Tibial nerve (tissue), 4 donors: ENCODE data around the gene STX18. TPM values are rescaled to one million over a fixed set of nuclear protein-coding genes. Genes with fewer than 3 reads are reported as not detected.

Experiments
- DNase-seq, 2 donors: peaks; one replicate each; pipeline ENCODE4 v3.0.0-alpha.2; 2019; ENCODE audit warnings: low spot score in 2 of 2
- H3K27ac ChIP-seq, 4 donors: fragments of 200-600 bp; sonication (generic) in 3 of 4; one replicate each; pipeline ENCODE4 v1.5.1; 2017 to 2019; ENCODE audit warnings: mild to moderate bottlenecking in 1 of 4
- H3K27me3 ChIP-seq, 2 donors: fragments of 200-600 bp; sonication (generic) in 1 of 2; one replicate each; pipeline versions ENCODE4 v1.5.1 to v1.6.0; 2017 to 2019
- H3K36me3 ChIP-seq, 3 donors: fragments of 200-600 bp; sonication (generic); one replicate each; pipeline ENCODE4 v1.5.1; 2018 to 2019
- H3K4me1 ChIP-seq, 4 donors: fragments of 200-600 bp; sonication (generic) in 3 of 4; one replicate each; pipeline ENCODE4 v1.5.1; 2017 to 2019
- H3K4me3 ChIP-seq, 4 donors: fragments of 200-600 bp; sonication (generic) in 3 of 4; one replicate each; pipeline ENCODE4 v1.5.1; 2017 to 2019; ENCODE audit warnings: mild to moderate bottlenecking in 1 of 4, moderate library complexity in 1 of 4
- H3K9me3 ChIP-seq, 4 donors: fragments of 200-600 bp; sonication (generic) in 3 of 4; one replicate each; pipeline ENCODE4 v1.5.1; 2017 to 2019
- EP300 ChIP-seq, 2 donors: sonication (generic); formaldehyde crosslinking; IDR thresholded peaks; one replicate each; pipeline ENCODE4 v1.6.1; 2017; ENCODE audit warnings: antibody characterized with exemption in 2 of 2, mild to moderate bottlenecking in 1 of 2
- POLR2A ChIP-seq, 2 donors: fragments of 450-650 bp; IDR thresholded peaks; one replicate each; pipeline ENCODE4 v1.6.1; 2017; ENCODE audit warnings: antibody characterized with exemption in 2 of 2, mild to moderate bottlenecking in 2 of 2, moderate library complexity in 2 of 2
- WGBS, 2 donors: methylation state at CpG; one replicate each; pipeline ENCODE4 v1.1.5; 2018; 5-methylcytosine and 5-hydroxymethylcytosine counted together
- total RNA-seq, 4 donors: library from RNA; depleted of rRNA; stranded (reverse); fragments of >200 nt; gene quantifications; one replicate each; pipeline ENCODE4 v1.1.0, GENCODE V29; 2016
- TF ChIP-seq, protein P1 (sequence below), 5 experiments: fragments of 200-600 bp in 3 of 5; fragments of 450-650 bp in 2 of 5; sonication (generic) in 3 of 5; IDR thresholded peaks; one replicate each; pipeline ENCODE4 v1.5.1; 2016 to 2019; ENCODE audit warnings: antibody characterized with exemption in 5 of 5, mild to moderate bottlenecking in 3 of 5, moderate library complexity in 2 of 5

The STX18 gene
- total RNA-seq, 4 donors from 2014 or later = 16.5 to 37.5 (median 21.4) TPM

DNA sequence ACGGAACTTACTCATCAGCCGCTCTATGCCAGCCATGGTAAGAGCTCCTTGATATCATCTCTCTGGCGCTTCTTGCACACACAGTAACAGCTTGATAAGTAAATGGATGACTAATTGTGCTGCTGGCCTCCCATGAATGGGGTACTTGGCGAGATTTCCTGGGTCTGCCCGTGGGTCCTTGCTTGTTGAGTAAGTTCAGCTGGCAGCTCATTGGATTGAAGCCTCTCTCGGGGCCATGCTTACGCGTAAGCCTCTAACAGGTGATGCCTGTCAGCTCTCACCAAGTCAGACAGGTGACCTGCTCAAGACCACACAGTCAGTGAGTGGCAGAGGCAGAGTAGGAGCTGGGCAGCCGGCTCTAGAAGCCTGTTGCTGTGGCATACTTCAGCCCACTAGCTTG, 147.2 kb downstream of the STX18 start:
- Histone ChIP-seq H3K4me1 (peaks cover 0 to 5% (median 0%) of the 10 kb centered on the region in 4 donors), H3K4me3 (no peak overlapping the region), H3K36me3 (no peaks in the 10 kb centered on the region), H3K9me3 (peaks cover 0 to 6% (median 0%) of the 10 kb centered on the region in 4 donors), H3K27me3 (peaks cover 0 to 24% of the 10 kb centered on the region in 2 donors), H3K27ac (no peak overlapping the region)
- no peak for TF ChIP-seq EP300 (IDR thresholded peaks at IDR 0.05)
- TF ChIP-seq, protein P1, sequence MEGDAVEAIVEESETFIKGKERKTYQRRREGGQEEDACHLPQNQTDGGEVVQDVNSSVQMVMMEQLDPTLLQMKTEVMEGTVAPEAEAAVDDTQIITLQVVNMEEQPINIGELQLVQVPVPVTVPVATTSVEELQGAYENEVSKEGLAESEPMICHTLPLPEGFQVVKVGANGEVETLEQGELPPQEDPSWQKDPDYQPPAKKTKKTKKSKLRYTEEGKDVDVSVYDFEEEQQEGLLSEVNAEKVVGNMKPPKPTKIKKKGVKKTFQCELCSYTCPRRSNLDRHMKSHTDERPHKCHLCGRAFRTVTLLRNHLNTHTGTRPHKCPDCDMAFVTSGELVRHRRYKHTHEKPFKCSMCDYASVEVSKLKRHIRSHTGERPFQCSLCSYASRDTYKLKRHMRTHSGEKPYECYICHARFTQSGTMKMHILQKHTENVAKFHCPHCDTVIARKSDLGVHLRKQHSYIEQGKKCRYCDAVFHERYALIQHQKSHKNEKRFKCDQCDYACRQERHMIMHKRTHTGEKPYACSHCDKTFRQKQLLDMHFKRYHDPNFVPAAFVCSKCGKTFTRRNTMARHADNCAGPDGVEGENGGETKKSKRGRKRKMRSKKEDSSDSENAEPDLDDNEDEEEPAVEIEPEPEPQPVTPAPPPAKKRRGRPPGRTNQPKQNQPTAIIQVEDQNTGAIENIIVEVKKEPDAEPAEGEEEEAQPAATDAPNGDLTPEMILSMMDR (IDR thresholded peaks at IDR 0.05) = no peak
- no peak for TF ChIP-seq POLR2A (IDR thresholded peaks at IDR 0.05)
- DNase-seq = no peak
- WGBS, 2 donors = 56 to 67% methylated on average over 9 of the region's 9 CpGs

DNA sequence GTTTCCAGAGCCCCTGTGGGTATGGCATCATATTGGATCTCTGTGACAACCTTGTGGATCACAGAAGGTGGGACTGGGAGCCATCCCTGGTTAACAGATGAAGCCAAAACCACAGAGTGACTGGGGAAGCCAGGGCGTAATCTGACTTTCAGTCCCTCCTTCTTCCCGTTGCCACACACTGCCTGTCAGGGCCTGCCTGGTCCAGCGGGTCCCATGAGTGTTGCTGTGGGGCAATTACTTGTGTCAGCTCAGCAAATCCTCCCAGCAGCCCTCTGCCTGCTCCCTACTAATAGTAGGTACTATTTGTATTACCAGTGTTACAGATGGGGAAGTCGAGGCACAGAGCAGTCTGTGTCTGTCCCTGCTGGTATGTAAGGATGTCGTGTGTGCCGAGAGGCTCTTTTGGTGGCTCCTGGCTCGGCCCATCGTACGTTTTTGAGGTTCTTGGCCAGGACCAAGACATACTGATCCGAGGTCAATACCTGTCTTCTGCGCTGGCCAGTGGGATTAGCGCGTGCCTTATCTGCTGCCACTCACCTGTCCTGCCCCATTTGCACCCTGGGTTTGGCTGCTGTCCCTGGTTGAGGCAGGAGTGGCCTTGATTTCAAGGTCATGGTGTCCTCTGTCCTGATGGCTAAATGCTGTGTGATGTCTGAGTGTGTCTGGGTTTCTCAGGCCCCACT, 149.2 kb downstream of the STX18 start:
- no peak for DNase-seq
- no peaks in the 10 kb centered on the region for H3K9me3 ChIP-seq
- TF ChIP-seq POLR2A (IDR thresholded peaks at IDR 0.05) (no peak), EP300 (IDR thresholded peaks at IDR 0.05) (no peak)
- TF ChIP-seq, protein P1 (IDR thresholded peaks at IDR 0.05) = no peak
- no peak overlapping the region for H3K4me3 ChIP-seq
- H3K4me1 ChIP-seq = peaks cover 0 to 17% (median 3%) of the 10 kb centered on the region in 4 donors
- no peaks in the 10 kb centered on the region for H3K36me3 ChIP-seq
- H3K27ac ChIP-seq = no peak overlapping the region
- WGBS, 2 donors = 84 to 89% methylated on average over 13 of the region's 13 CpGs
- peaks cover 0 to 40% of the 10 kb centered on the region in 2 donors for H3K27me3 ChIP-seq

DNA sequence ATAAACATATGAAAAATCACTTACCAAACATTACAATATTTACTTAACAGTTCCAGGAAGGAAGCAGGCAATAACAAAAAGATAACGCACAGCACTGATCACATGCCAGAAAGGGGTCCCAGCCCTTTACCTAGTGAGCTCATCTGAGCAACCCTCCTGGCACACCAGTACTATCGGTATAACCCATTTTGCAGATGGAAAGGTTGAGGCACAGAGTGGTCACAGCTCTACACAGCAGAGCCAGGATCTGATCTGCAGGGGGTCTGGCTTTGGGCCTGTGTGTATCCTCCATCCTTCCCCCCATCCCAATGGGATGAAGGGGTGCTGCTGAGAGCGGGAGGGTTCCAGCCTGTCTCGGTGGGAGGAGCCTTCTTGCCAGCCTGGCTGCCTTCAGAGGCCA, 150.0 kb downstream of the STX18 start:
- Histone ChIP-seq H3K27ac (no peak overlapping the region), H3K9me3 (no peaks in the 10 kb centered on the region), H3K4me1 (peaks cover 0 to 25% (median 10%) of the 10 kb centered on the region in 4 donors), H3K36me3 (no peaks in the 10 kb centered on the region), H3K4me3 (no peak overlapping the region), H3K27me3 (peaks cover 0 to 41% of the 10 kb centered on the region in 2 donors)
- no peak for DNase-seq
- TF ChIP-seq EP300 (IDR thresholded peaks at IDR 0.05) = no peak
- TF ChIP-seq, protein P1 (IDR thresholded peaks at IDR 0.05) = no peak
- TF ChIP-seq POLR2A (IDR thresholded peaks at IDR 0.05) = no peak
- whole genome bisulfite sequencing, 2 donors = 77 to 78% methylated on average over 4 of the region's 4 CpGs

DNA sequence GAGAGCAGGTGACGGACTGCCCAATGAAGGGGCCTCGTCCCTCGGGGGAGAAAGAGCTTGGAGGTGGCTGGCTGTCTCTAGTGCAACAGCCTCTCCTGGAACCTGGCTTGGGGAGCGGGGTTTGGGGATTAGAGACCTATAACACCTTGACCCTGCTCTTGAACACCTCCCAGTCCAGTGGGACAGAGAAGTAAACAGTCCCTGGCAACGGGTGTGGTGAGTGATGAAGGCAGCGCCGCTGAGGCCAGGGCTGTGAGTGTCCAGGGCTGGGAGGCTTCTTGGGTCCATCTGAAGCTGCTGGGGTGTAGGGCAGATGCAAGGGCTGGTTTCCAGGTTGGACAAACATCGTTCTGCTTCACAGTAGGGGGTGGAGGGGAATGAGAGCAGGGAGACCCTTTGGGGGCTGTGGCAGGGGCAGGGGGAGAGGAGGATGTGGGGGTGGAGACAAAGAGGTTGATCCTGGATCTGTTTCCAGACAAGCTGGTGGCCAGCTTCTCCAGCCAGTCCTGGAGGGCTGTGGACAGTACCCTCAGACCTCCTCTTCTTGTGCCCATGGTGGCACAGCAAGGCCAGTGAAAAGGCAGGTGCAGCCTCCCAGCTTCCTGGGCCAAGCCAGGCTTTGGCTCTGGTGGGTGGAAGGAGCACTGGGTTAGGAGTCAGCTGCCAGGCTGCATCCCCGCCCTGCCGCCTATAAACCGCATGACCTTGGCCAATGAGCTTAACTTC, 151.2 kb downstream of the STX18 start:
- 69 to 77% methylated on average over 11 of the region's 11 CpGs for WGBS, 2 donors
- DNase-seq = no peak

More for the DNA sequence above, 151.2 kb downstream of the STX18 start:
- TF ChIP-seq, protein P1 (IDR thresholded peaks at IDR 0.05) = no peak
- TF ChIP-seq POLR2A (IDR thresholded peaks at IDR 0.05) = no peak
- TF ChIP-seq EP300 (IDR thresholded peaks at IDR 0.05) = no peak
- H3K27me3 ChIP-seq = peaks cover 0 to 50% of the 10 kb centered on the region in 2 donors
- H3K9me3 ChIP-seq = no peaks in the 10 kb centered on the region
- H3K27ac ChIP-seq = no peak overlapping the region
- H3K4me3 ChIP-seq = no peak overlapping the region
- no peaks in the 10 kb centered on the region for H3K36me3 ChIP-seq
- H3K4me1 ChIP-seq = peaks cover 0 to 32% (median 18%) of the 10 kb centered on the region in 4 donors
